Measurements from ENCODE around the gene CAMK1D. TPM values are rescaled to one million over a fixed set of nuclear protein-coding genes. Genes with fewer than 3 reads are reported as not detected.

Gene CAMK1D
- polyA plus RNA-seq, 1 of the 3 experiments (the other 2 are of a cell fraction): 4.1 TPM

DNA sequence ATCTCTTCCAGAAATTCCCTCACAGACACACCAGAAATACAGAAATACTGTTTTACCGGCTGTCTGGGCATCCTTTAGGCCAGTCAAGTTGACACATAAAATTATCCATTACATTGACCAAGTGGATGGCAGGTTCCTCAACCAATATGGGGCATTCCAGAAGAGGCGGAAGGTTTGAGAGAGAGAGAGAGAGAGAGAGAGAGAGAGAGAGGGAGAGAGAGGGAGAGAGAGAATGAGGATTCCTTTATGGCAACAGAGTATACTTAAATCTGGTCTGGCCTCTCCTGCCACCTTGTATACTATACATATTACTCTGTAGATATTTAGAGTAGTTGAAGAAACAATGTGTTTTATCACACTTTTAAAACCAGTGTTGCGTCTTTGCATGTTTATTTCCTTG is 214.1 kb downstream of the CAMK1D start:
- ChIA-PET CTCF (no interaction called here), POLR2A (no interaction called here)
- H2AFZ ChIP-seq (ENCODE audit: low read depth): no peak overlapping the region
- H3K4me3 ChIP-seq (ENCODE audit: low read depth in 2 of 2, low read length in 1 of 2): no peak overlapping the region
- no peak overlapping the region for H3K9ac ChIP-seq
- 79% methylated on average over 3 of the region's 3 CpGs for WGBS (ENCODE audit: low lambda C conversion rate)
- peaks cover 0 to 5% of the 10 kb centered on the region in 2 experiments; a peak in 1 of 4 replicates for H3K4me1 ChIP-seq (ENCODE audit: control insufficient read depth in 1 of 2, insufficient read depth in 2 of 2, low read depth in 1 of 2, low read length in 1 of 2)
- no peaks in the 10 kb centered on the region for H3K9me3 ChIP-seq
- no peaks in the 10 kb centered on the region for H3K36me3 ChIP-seq (replicated peaks in 1 of 2; ENCODE audit: control insufficient read depth in 1 of 2, insufficient read depth in 2 of 2, low read length in 1 of 2)
- no peak for DNase-seq
- H4K20me1 ChIP-seq (ENCODE audit: insufficient read depth): no peaks in the 10 kb centered on the region
- H3K9me2 ChIP-seq: no peaks in the 10 kb centered on the region
- H3F3A ChIP-seq (replicated peaks; ENCODE audit: insufficient read depth): no peaks in the 10 kb centered on the region
- TF ChIP-seq FOXM1 (IDR thresholded peaks at IDR 0.05; ENCODE audit: low read depth) (no peak), TEAD4 (IDR thresholded peaks at IDR 0.05; ENCODE audit: borderline replicate concordance, insufficient read depth) (no peak), NRF1 (IDR thresholded peaks at IDR 0.05; ENCODE audit: low read depth, low read length) (no peak), MXI1 (IDR thresholded peaks at IDR 0.05; ENCODE audit: low read depth, low read length) (no peak), RFX5 (IDR thresholded peaks at IDR 0.05; ENCODE audit: low read length) (no peak), ELF1 (IDR thresholded peaks at IDR 0.05) (no peak), TAF1 (IDR thresholded peaks at IDR 0.05; ENCODE audit: borderline replicate concordance, low read depth, low read length) (no peak), GATA2 (CRISPR knock-in tag; IDR thresholded peaks at IDR 0.05) (no peak), MEF2A (IDR thresholded peaks at IDR 0.05; ENCODE audit: borderline replicate concordance, low read depth) (no peak), EP300 (IDR thresholded peaks at IDR 0.05; ENCODE audit: borderline replicate concordance in 1 of 2, low read depth in 1 of 2, low read length in 1 of 2) (no peak)
- TF ChIP-seq, protein P1, sequence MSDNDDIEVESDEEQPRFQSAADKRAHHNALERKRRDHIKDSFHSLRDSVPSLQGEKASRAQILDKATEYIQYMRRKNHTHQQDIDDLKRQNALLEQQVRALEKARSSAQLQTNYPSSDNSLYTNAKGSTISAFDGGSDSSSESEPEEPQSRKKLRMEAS (IDR thresholded peaks at IDR 0.05; ENCODE audit: low read depth): no peak
- TF ChIP-seq, protein P2, sequence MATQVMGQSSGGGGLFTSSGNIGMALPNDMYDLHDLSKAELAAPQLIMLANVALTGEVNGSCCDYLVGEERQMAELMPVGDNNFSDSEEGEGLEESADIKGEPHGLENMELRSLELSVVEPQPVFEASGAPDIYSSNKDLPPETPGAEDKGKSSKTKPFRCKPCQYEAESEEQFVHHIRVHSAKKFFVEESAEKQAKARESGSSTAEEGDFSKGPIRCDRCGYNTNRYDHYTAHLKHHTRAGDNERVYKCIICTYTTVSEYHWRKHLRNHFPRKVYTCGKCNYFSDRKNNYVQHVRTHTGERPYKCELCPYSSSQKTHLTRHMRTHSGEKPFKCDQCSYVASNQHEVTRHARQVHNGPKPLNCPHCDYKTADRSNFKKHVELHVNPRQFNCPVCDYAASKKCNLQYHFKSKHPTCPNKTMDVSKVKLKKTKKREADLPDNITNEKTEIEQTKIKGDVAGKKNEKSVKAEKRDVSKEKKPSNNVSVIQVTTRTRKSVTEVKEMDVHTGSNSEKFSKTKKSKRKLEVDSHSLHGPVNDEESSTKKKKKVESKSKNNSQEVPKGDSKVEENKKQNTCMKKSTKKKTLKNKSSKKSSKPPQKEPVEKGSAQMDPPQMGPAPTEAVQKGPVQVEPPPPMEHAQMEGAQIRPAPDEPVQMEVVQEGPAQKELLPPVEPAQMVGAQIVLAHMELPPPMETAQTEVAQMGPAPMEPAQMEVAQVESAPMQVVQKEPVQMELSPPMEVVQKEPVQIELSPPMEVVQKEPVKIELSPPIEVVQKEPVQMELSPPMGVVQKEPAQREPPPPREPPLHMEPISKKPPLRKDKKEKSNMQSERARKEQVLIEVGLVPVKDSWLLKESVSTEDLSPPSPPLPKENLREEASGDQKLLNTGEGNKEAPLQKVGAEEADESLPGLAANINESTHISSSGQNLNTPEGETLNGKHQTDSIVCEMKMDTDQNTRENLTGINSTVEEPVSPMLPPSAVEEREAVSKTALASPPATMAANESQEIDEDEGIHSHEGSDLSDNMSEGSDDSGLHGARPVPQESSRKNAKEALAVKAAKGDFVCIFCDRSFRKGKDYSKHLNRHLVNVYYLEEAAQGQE (IDR thresholded peaks at IDR 0.05; ENCODE audit: low read depth, low read length): no peak
- TF ChIP-seq, protein P3, sequence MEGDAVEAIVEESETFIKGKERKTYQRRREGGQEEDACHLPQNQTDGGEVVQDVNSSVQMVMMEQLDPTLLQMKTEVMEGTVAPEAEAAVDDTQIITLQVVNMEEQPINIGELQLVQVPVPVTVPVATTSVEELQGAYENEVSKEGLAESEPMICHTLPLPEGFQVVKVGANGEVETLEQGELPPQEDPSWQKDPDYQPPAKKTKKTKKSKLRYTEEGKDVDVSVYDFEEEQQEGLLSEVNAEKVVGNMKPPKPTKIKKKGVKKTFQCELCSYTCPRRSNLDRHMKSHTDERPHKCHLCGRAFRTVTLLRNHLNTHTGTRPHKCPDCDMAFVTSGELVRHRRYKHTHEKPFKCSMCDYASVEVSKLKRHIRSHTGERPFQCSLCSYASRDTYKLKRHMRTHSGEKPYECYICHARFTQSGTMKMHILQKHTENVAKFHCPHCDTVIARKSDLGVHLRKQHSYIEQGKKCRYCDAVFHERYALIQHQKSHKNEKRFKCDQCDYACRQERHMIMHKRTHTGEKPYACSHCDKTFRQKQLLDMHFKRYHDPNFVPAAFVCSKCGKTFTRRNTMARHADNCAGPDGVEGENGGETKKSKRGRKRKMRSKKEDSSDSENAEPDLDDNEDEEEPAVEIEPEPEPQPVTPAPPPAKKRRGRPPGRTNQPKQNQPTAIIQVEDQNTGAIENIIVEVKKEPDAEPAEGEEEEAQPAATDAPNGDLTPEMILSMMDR (IDR thresholded peaks at IDR 0.05): no peak
- TF ChIP-seq, protein P4, sequence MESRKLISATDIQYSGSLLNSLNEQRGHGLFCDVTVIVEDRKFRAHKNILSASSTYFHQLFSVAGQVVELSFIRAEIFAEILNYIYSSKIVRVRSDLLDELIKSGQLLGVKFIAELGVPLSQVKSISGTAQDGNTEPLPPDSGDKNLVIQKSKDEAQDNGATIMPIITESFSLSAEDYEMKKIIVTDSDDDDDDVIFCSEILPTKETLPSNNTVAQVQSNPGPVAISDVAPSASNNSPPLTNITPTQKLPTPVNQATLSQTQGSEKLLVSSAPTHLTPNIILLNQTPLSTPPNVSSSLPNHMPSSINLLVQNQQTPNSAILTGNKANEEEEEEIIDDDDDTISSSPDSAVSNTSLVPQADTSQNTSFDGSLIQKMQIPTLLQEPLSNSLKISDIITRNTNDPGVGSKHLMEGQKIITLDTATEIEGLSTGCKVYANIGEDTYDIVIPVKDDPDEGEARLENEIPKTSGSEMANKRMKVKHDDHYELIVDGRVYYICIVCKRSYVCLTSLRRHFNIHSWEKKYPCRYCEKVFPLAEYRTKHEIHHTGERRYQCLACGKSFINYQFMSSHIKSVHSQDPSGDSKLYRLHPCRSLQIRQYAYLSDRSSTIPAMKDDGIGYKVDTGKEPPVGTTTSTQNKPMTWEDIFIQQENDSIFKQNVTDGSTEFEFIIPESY (IDR thresholded peaks at IDR 0.05; ENCODE audit: borderline replicate concordance, low read depth): no peak
- TF ChIP-seq, protein P5, sequence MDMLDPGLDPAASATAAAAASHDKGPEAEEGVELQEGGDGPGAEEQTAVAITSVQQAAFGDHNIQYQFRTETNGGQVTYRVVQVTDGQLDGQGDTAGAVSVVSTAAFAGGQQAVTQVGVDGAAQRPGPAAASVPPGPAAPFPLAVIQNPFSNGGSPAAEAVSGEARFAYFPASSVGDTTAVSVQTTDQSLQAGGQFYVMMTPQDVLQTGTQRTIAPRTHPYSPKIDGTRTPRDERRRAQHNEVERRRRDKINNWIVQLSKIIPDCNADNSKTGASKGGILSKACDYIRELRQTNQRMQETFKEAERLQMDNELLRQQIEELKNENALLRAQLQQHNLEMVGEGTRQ (IDR thresholded peaks at IDR 0.05; ENCODE audit: borderline replicate concordance, low read depth, low read length): no peak
- H3K4me2 ChIP-seq: no peak overlapping the region
- H3K27ac ChIP-seq (ENCODE audit: low read depth in 2 of 2, low read length in 1 of 2): no peak overlapping the region
- H3K79me2 ChIP-seq (ENCODE audit: insufficient read depth): no peaks in the 10 kb centered on the region
- no peaks in the 10 kb centered on the region for H3K27me3 ChIP-seq (ENCODE audit: insufficient read depth)

All from SK-N-SH (cell line).